ENCODE results near the gene ROBO1.

The ROBO1 gene

GRCh38 chr3:78867409-78868372, 900.1 kb downstream of the ROBO1 start:
- no peak overlapping the region for H3K4me2 ChIP-seq
- no peak for TF ChIP-seq Cebpa-rat (IDR thresholded peaks at IDR 0.05)

DNA sequence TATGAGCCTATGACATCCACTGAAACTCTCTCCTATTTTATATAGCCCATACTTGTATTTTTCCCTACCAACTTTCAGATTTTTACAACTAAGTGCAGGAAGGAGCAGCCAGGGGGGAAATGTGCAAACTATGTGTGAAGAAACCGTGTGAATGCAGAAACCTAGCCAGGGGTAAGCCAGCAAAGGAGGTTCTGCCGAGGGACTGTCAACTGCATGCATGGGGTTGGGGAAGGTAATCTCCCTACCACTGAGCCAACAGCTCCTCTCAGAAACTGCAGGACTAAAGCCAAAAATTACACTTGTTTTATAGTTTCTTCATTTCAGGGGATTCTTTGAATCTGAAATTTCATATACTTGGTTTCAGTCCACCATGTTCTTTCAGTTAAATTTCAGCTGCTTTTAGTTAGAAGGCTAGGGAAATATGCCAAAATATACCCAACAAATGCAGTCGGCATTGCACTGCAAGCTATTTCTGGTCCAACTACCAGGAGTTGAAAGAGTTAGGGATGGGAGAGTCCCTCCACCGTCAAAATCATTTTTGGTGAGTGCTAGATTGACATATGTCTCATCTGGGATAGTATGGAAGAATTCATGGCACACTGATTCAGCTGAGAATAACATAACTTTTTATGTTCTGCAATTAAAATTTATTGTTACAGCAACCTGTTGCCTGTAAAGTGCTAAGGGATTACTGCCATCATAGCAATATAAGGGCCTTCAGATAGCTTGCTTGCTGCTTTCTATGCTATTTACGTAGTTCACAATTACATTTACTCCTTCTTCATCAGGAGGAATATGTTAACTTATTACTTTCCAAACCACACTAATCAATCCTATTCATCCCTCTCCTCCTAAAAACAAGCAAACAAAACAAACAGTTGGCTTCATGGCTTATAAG, 904.2 kb downstream of the ROBO1 start:
- Histone ChIP-seq H3K4me2 (no peak overlapping the region), H3K4me1 (no peaks in the 10 kb centered on the region), H4K20me1 (peaks cover 34% of the 10 kb centered on the region; the same call in 1 of the 2 replicates), H3K4me3 (no peak overlapping the region), H3K9ac (no peak overlapping the region), H3K9me3 (no peaks in the 10 kb centered on the region), H3K27ac (no peak overlapping the region), H3K27me3 (no peaks in the 10 kb centered on the region), H3K36me3 (peaks cover 22% of the 10 kb centered on the region)
- no peak for TF ChIP-seq Cebpa-rat (IDR thresholded peaks at IDR 0.05)

More at GRCh38 chr3:78867409-78868372, 900.1 kb downstream of the ROBO1 start:
- Histone ChIP-seq H3K4me1 (0 out of 2 replicates have a peak, but pooled peaks cover 9% of the 10 kb centered on the region), H3K4me3 (no peak overlapping the region), H3K9ac (no peak overlapping the region), H3K9me3 (no peaks in the 10 kb centered on the region), H3K27me3 (no peaks in the 10 kb centered on the region), H4K20me1 (peaks cover 19% of the 10 kb centered on the region), H3K36me3 (peaks cover 17% of the 10 kb centered on the region), H3K27ac (no peak overlapping the region)

DNA sequence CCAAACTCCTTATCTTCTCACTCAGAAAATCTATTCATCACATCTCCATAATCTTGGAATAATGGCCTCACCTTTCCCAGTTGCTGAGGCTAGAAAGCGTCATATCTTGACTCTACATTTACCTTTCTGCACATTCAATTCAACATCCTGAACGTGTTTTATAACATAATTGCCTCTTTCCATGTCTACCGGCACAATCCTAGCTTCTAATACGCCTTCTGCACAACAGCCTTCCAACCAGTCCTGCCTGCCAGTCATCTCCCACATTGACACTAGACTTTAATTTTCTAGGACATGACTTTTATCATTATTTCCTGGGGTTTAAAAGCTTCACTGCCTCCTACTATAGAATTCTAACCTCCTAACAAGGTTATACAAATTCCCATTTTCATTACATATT, 906.6 kb downstream of the ROBO1 start:
- H3K4me2 ChIP-seq, result no peak overlapping the region
- TF ChIP-seq Cebpa-rat (IDR thresholded peaks at IDR 0.05), result no peak
- no peaks in the 10 kb centered on the region for H3K27me3 ChIP-seq
- no peak overlapping the region for H3K9ac ChIP-seq
- H3K4me3 ChIP-seq, result no peak overlapping the region
- H3K9me3 ChIP-seq, result no peaks in the 10 kb centered on the region
- H3K36me3 ChIP-seq, result peaks cover 26% of the 10 kb centered on the region
- peaks cover 33% of the 10 kb centered on the region for H4K20me1 ChIP-seq
- no peak overlapping the region for H3K27ac ChIP-seq
- H3K4me1 ChIP-seq, result 0 out of 2 replicates have a peak, but pooled peaks cover 2% of the 10 kb centered on the region

DNA sequence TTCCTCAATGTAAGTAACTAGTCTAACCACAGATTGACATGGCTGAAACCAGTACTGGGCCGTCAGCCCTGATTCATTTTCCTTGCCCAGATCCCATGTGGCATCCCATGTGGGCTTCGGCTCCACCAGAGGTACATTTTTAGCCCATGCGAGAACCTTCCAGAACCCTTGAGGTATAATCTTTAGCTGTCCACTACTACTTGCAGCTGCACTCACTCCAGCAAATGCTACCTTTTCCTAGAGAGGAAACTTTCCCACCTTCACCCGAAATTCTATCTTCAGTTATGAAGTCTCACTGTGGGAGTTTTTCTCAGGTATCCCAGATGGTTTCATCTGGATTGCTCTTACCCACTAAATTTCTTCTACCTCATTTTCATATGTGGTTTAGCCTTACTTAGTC, 907.2 kb downstream of the ROBO1 start:
- peaks cover 34% of the 10 kb centered on the region for H4K20me1 ChIP-seq
- H3K4me1 ChIP-seq, result peaks cover 5% of the 10 kb centered on the region; the same call in 1 of the 2 replicates
- H3K4me2 ChIP-seq, result no peak overlapping the region
- no peak overlapping the region for H3K4me3 ChIP-seq
- peaks cover 26% of the 10 kb centered on the region for H3K36me3 ChIP-seq
- no peaks in the 10 kb centered on the region for H3K9me3 ChIP-seq
- no peaks in the 10 kb centered on the region for H3K27me3 ChIP-seq
- H3K27ac ChIP-seq, result no peak overlapping the region
- TF ChIP-seq Cebpa-rat (IDR thresholded peaks at IDR 0.05), result no peak
- H3K9ac ChIP-seq, result no peak overlapping the region

GRCh38 chr3:78858910-78859309, 908.9 kb downstream of the ROBO1 start:
- no peaks in the 10 kb centered on the region for H3K27me3 ChIP-seq
- H3K36me3 ChIP-seq, result peaks cover 26% of the 10 kb centered on the region
- H4K20me1 ChIP-seq, result peaks cover 42% of the 10 kb centered on the region
- no peak overlapping the region for H3K4me2 ChIP-seq
- no peak overlapping the region for H3K27ac ChIP-seq
- no peak overlapping the region for H3K4me3 ChIP-seq
- H3K9ac ChIP-seq, result no peak overlapping the region
- peaks cover 5% of the 10 kb centered on the region; the same call in 1 of the 2 replicates for H3K4me1 ChIP-seq
- no peaks in the 10 kb centered on the region for H3K9me3 ChIP-seq
- TF ChIP-seq Cebpa-rat (IDR thresholded peaks at IDR 0.05), result no peak

GRCh38 chr3:78858174-78858573, 909.6 kb downstream of the ROBO1 start:
- Histone ChIP-seq H4K20me1 (peaks cover 47% of the 10 kb centered on the region), H3K4me1 (peaks cover 5% of the 10 kb centered on the region; the same call in 1 of the 2 replicates), H3K4me3 (no peak overlapping the region), H3K36me3 (peaks cover 18% of the 10 kb centered on the region), H3K27ac (no peak overlapping the region), H3K4me2 (no peak overlapping the region), H3K27me3 (no peaks in the 10 kb centered on the region), H3K9ac (no peak overlapping the region), H3K9me3 (no peaks in the 10 kb centered on the region)
- no peak for TF ChIP-seq Cebpa-rat (IDR thresholded peaks at IDR 0.05)

DNA sequence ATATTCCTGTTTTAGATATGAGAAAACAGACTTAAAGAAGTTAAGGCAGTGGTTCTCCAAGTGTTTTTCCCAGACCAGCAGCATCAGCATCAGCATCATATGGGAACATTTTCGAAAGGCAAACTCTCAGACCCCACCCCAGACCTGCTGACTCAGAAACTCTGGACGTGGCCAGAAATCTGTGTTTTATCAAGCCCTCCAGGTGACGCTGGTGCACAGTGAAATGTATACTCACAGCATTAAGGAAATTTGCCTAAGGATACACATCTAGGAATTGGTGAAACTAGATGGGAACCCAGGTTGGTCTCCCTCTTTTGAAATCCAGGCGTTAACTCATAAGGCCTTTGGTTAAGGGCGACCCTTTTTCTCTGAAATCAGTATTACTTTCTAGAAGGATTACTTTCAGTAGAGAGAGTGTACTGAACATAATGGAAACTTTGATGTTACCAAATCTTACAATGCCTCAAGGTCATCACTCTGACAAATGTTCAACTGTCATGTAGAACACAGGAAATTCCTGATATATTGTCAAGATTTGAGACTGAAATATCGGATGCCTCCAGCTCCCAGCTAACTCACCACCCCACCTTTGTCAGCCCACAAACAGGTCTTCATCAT, 910.2 kb downstream of the ROBO1 start:
- peaks cover 47% of the 10 kb centered on the region for H4K20me1 ChIP-seq
- no peak overlapping the region for H3K9ac ChIP-seq
- peaks cover 17% of the 10 kb centered on the region for H3K36me3 ChIP-seq
- no peak for TF ChIP-seq Cebpa-rat (IDR thresholded peaks at IDR 0.05)
- peaks cover 5% of the 10 kb centered on the region; the same call in 1 of the 2 replicates for H3K4me1 ChIP-seq
- no peak overlapping the region for H3K4me3 ChIP-seq
- H3K27me3 ChIP-seq, result no peaks in the 10 kb centered on the region
- no peak overlapping the region for H3K4me2 ChIP-seq
- no peaks in the 10 kb centered on the region for H3K9me3 ChIP-seq
- H3K27ac ChIP-seq, result no peak overlapping the region

DNA sequence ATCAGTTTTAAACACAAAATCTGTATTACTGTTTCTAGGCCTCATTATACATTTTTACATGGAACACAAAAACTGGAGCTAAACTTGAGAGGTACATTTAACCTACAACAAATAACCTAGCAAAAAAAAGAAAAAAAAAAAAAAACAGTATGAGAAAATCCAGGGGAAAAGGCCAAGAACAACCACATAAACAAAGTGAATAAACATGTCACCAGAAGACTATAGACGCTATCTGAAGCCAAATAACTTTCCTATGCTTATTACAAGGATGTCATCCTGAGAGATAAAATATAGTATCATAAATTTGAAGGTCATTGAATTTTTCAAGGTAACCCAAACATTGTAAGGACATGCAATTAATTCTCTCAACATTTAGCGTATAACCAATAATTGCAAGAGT, 911.6 kb downstream of the ROBO1 start:
- no peak overlapping the region for H3K4me2 ChIP-seq

DNA sequence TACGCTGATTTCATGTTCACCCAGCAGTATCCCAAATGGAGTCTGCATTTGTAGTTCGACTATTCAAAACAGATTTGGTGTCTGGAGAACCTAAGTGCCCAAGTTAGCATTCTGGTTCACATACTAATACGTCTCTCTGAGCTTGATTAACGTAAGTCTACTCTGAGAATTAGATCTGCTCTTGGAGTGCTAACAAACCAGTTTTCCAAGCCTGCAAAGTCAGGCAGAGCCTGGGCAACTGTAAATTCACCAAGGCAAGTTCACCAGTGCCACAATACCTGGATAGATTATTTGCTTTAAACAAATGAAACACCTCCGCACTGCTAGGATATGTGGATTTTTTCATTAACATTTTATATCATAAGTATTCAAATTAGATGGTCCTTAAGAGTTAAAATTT, 912.6 kb downstream of the ROBO1 start:
- Histone ChIP-seq H4K20me1 (peaks cover 26% of the 10 kb centered on the region), H3K4me2 (no peak overlapping the region), H3K9ac (no peak overlapping the region), H3K9me3 (no peaks in the 10 kb centered on the region), H3K27me3 (no peaks in the 10 kb centered on the region), H3K27ac (no peak overlapping the region), H3K4me1 (peaks cover 5% of the 10 kb centered on the region; the same call in 1 of the 2 replicates), H3K36me3 (peaks cover 14% of the 10 kb centered on the region), H3K4me3 (no peak overlapping the region)
- no peak for TF ChIP-seq Cebpa-rat (IDR thresholded peaks at IDR 0.05)

More for the DNA sequence above, 911.6 kb downstream of the ROBO1 start:
- Histone ChIP-seq H3K27ac (no peak overlapping the region), H3K36me3 (peaks cover 14% of the 10 kb centered on the region), H3K4me1 (peaks cover 5% of the 10 kb centered on the region; the same call in 1 of the 2 replicates), H3K27me3 (no peaks in the 10 kb centered on the region), H3K9me3 (no peaks in the 10 kb centered on the region), H4K20me1 (peaks cover 34% of the 10 kb centered on the region), H3K4me3 (no peak overlapping the region), H3K9ac (no peak overlapping the region)
- no peak for TF ChIP-seq Cebpa-rat (IDR thresholded peaks at IDR 0.05)

All from BLaER1 (cell line).